ENCODE results near the gene POLR3K.
"Not testable (repeated sequence)": the region's sequence is repeated elsewhere in the genome, so short reads cannot be mapped to it uniquely, and the experiment has no call there.

The POLR3K gene

GRCh38 chr16:56231-56927 is 3.0 kb upstream of the POLR3K start:
- Histone ChIP-seq H3K4me3 (ENCODE audit: low read depth in 1 of 2, low read length in 1 of 2) (no peak overlapping the region), H3K27ac (no peak overlapping the region), H3K4me1 (ENCODE audit: control insufficient read depth in 1 of 2, insufficient read depth in 1 of 2, low read depth in 1 of 2, low read length in 1 of 2) (peaks cover 17 to 20% of the 10 kb centered on the region in 2 experiments), H3K36me3 (peaks cover 22% of the 10 kb centered on the region), H3K27me3 (no peaks in the 10 kb centered on the region), H3K9me3 (no peaks in the 10 kb centered on the region)
- no peak for TF ChIP-seq CTCF (IDR thresholded peaks at IDR 0.05)

GRCh38 chr16:55571-56136 is 2.2 kb upstream of the POLR3K start:
- Histone ChIP-seq H3K36me3 (peaks cover 28% of the 10 kb centered on the region), H3K9me3 (no peaks in the 10 kb centered on the region), H3K27me3 (no peaks in the 10 kb centered on the region), H3K4me3 (ENCODE audit: low read depth in 1 of 2, low read length in 1 of 2) (no peak overlapping the region), H3K4me1 (ENCODE audit: control insufficient read depth in 1 of 2, insufficient read depth in 1 of 2, low read depth in 1 of 2, low read length in 1 of 2) (peaks cover 17 to 22% of the 10 kb centered on the region in 2 experiments), H3K27ac (no peak overlapping the region)
- TF ChIP-seq CTCF (IDR thresholded peaks at IDR 0.05) = no peak

GRCh38 chr16:54237-54581 is 801 bp upstream of the POLR3K start:
- peaks cover 17 to 22% of the 10 kb centered on the region in 2 experiments for H3K4me1 ChIP-seq (ENCODE audit: control insufficient read depth in 1 of 2, insufficient read depth in 1 of 2, low read depth in 1 of 2, low read length in 1 of 2)
- peak overlapping the region; percentile 91 to 98 for H3K4me3 ChIP-seq (ENCODE audit: low read depth in 1 of 2, low read length in 1 of 2)
- no peaks in the 10 kb centered on the region for H3K27me3 ChIP-seq
- H3K9me3 ChIP-seq = no peaks in the 10 kb centered on the region
- H3K27ac ChIP-seq = peak overlapping the region; percentile 79
- H3K36me3 ChIP-seq = peaks cover 34% of the 10 kb centered on the region
- no peak for TF ChIP-seq CTCF (IDR thresholded peaks at IDR 0.05)

- Histone ChIP-seq H3K9me3 (no peaks in the 10 kb centered on the region), H3K4me3 (ENCODE audit: low read depth in 1 of 2, low read length in 1 of 2) (no peak overlapping the region), H3K36me3 (peaks cover 26% of the 10 kb centered on the region), H3K27me3 (no peaks in the 10 kb centered on the region), H3K27ac (no peak overlapping the region), H3K4me1 (ENCODE audit: control insufficient read depth in 1 of 2, insufficient read depth in 1 of 2, low read depth in 1 of 2, low read length in 1 of 2) (peaks cover 17 to 22% of the 10 kb centered on the region in 2 experiments)
- no peak for TF ChIP-seq CTCF (IDR thresholded peaks at IDR 0.05)
These were observed 2.4 kb downstream of the POLR3K start for GRCh38 chr16:50769-51591.

GRCh38 chr16:47234-47633 is 6.2 kb downstream of the POLR3K start:
- Histone ChIP-seq H3K27ac (no peak overlapping the region), H3K27me3 (no peaks in the 10 kb centered on the region), H3K9me3 (no peaks in the 10 kb centered on the region), H3K4me1 (ENCODE audit: control insufficient read depth in 1 of 2, insufficient read depth in 1 of 2, low read depth in 1 of 2, low read length in 1 of 2) (peaks cover under 1 to 3% of the 10 kb centered on the region in 2 experiments), H3K4me3 (ENCODE audit: low read depth in 1 of 2, low read length in 1 of 2) (no peak overlapping the region), H3K36me3 (peaks cover 35% of the 10 kb centered on the region)
- no peak for TF ChIP-seq CTCF (IDR thresholded peaks at IDR 0.05)

- not testable (repeated sequence) for H3K27me3 ChIP-seq; H3K9me3 ChIP-seq; H3K4me1 ChIP-seq (ENCODE audit: control insufficient read depth in 1 of 2, insufficient read depth in 1 of 2, low read depth in 1 of 2, low read length in 1 of 2); H3K4me3 ChIP-seq (ENCODE audit: low read depth in 1 of 2, low read length in 1 of 2); H3K27ac ChIP-seq
- H3K36me3 ChIP-seq = peaks cover 35% of the 10 kb centered on the region
These were observed 6.9 kb downstream of the POLR3K start for GRCh38 chr16:46510-46909.
